OCI-LY7 (cell line): ENCODE results near the gene OR14K1.

Source experiments
- CTCF ChIP-seq: fragments of 200-600 bp; sonication (generic); conservative IDR thresholded peaks from 2 replicates; pipeline ENCODE4 v1.5.1; 2014; ENCODE audit warnings: mild to moderate bottlenecking, antibody characterized with exemption, low read length, moderate library complexity, mixed read lengths
- EZH2phosphoT487 ChIP-seq: fragments of 200-600 bp; sonication (generic); IDR thresholded peaks from 2 replicates; pipeline ENCODE4 v1.6.1; 2018; ENCODE audit warnings: low read depth, borderline replicate concordance, mild to moderate bottlenecking, mixed run types, antibody characterized with exemption, low read length, moderate library complexity, mixed read lengths

- no peak for TF ChIP-seq CTCF
- TF ChIP-seq EZH2phosphoT487, result no peak
Measured at GRCh38 chr1:247716546-247716945, 21.9 kb upstream of the OR14K1 start, which contains the start of gene OR6F1.
